HL-60 (cell line): Measurements from ENCODE around the gene TAPT1.
A peak's percentile ranks its signal among the peaks of the same experiment; 100 is the strongest.

Experiments
- POLR2AphosphoS5 ChIP-seq: IDR thresholded peaks from 2 replicates; pipeline ENCODE4 v1.6.1; 2012; ENCODE audit warnings: low read depth
- SPI1 ChIP-seq: IDR thresholded peaks from 2 replicates; pipeline ENCODE4 v1.6.1; 2012; ENCODE audit warnings: low read depth, mild to moderate bottlenecking, borderline replicate concordance
- TF ChIP-seq, protein P1 (sequence below): IDR thresholded peaks from one replicate; pipeline ENCODE4 v1.5.1; 2011; ENCODE audit warnings: low read length, control low read depth, inconsistent platforms; ENCODE audit not compliant: insufficient read depth
- TF ChIP-seq, protein P2 (sequence below): IDR thresholded peaks from 2 replicates; pipeline ENCODE4 v1.6.1; 2012; ENCODE audit warnings: low read depth; ENCODE audit not compliant: insufficient replicate concordance

GRCh38 chr4:16240300-16240699 lies 14.0 kb upstream of the TAPT1 start:
- TF ChIP-seq, protein P1, sequence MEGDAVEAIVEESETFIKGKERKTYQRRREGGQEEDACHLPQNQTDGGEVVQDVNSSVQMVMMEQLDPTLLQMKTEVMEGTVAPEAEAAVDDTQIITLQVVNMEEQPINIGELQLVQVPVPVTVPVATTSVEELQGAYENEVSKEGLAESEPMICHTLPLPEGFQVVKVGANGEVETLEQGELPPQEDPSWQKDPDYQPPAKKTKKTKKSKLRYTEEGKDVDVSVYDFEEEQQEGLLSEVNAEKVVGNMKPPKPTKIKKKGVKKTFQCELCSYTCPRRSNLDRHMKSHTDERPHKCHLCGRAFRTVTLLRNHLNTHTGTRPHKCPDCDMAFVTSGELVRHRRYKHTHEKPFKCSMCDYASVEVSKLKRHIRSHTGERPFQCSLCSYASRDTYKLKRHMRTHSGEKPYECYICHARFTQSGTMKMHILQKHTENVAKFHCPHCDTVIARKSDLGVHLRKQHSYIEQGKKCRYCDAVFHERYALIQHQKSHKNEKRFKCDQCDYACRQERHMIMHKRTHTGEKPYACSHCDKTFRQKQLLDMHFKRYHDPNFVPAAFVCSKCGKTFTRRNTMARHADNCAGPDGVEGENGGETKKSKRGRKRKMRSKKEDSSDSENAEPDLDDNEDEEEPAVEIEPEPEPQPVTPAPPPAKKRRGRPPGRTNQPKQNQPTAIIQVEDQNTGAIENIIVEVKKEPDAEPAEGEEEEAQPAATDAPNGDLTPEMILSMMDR, result no peak
- TF ChIP-seq, protein P2, sequence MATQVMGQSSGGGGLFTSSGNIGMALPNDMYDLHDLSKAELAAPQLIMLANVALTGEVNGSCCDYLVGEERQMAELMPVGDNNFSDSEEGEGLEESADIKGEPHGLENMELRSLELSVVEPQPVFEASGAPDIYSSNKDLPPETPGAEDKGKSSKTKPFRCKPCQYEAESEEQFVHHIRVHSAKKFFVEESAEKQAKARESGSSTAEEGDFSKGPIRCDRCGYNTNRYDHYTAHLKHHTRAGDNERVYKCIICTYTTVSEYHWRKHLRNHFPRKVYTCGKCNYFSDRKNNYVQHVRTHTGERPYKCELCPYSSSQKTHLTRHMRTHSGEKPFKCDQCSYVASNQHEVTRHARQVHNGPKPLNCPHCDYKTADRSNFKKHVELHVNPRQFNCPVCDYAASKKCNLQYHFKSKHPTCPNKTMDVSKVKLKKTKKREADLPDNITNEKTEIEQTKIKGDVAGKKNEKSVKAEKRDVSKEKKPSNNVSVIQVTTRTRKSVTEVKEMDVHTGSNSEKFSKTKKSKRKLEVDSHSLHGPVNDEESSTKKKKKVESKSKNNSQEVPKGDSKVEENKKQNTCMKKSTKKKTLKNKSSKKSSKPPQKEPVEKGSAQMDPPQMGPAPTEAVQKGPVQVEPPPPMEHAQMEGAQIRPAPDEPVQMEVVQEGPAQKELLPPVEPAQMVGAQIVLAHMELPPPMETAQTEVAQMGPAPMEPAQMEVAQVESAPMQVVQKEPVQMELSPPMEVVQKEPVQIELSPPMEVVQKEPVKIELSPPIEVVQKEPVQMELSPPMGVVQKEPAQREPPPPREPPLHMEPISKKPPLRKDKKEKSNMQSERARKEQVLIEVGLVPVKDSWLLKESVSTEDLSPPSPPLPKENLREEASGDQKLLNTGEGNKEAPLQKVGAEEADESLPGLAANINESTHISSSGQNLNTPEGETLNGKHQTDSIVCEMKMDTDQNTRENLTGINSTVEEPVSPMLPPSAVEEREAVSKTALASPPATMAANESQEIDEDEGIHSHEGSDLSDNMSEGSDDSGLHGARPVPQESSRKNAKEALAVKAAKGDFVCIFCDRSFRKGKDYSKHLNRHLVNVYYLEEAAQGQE, result no peak
- TF ChIP-seq POLR2AphosphoS5 (no peak), SPI1 (peak; percentile 51; the same call in 1 of the 2 replicates)
